NCI-H1436 treated with DMSO at 0.1 percent for 48 hours (cell line): ENCODE data around the gene MRPL55.

Experiments used
- DNase-seq: peaks from one replicate; lab custom pipeline; 2025; lab: John Stamatoyannopoulos, UW

Gene MRPL55

DNA sequence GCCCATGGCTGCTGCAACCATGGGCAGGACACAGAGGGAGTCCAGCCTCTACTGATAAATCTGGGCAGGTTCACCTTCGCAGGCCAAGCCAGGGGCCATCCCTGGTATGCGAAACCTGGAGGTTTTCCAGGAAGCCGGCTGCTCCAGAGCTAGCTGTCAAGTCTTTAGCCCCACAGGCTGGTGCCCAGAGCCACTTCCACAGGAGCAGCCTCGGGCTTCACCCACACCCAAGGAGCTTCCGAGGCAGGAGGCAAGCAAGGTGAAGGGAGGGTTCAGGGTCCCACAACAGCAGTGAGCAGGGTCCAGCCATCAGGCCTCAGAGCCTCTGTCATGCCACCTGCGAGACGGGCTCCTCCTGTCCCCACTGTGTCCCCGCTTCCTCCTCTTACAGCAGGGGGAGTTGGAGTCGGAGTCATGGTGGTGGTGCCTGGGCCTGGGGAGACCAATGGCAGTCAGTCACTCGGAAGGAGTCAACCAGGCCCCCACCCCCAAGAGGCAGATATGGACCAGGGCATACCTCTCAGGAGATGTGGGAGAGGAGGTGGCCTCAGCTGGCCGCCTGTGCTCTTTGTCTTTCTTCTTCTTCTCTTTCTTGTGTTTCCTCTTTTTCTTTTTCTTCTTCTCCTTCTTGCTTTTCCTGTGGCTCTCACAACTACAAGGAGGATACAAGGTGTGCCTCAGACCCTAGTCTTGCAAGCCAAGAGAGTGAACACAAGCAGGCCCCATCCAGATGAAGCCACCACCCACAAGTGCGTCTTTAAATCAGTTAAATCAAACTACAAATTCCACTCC, 8.1 kb downstream of the MRPL55 start:
- no peak for DNase-seq

- no peak for DNase-seq
Measured at GRCh38 chr1:228099331-228099732, 9.8 kb downstream of the MRPL55 start.

DNA sequence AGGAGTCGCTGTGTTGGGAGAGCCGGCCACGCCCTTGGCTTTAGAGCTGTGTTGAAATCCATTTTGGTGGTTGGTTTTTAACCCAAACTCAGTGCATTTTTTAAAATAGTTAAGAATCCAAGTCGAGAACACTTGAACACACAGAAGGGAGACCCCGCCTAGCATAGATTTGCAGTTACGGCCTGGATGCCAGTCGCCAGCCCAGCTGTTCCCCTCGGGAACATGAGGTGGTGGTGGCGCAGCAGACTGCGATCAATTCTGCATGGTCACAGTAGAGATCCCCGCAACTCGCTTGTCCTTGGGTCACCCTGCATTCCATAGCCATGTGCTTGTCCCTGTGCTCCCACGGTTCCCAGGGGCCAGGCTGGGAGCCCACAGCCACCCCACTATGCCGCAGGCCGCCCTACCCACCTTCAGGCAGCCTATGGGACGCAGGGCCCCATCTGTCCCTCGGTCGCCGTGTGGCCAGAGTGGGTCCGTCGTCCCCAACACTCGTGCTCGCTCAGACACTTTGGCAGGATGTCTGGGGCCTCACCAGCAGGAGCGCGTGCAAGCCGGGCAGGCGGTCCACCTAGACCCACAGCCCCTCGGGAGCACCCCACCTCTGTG, 10.7 kb downstream of the MRPL55 start:
- no peak for DNase-seq

DNA sequence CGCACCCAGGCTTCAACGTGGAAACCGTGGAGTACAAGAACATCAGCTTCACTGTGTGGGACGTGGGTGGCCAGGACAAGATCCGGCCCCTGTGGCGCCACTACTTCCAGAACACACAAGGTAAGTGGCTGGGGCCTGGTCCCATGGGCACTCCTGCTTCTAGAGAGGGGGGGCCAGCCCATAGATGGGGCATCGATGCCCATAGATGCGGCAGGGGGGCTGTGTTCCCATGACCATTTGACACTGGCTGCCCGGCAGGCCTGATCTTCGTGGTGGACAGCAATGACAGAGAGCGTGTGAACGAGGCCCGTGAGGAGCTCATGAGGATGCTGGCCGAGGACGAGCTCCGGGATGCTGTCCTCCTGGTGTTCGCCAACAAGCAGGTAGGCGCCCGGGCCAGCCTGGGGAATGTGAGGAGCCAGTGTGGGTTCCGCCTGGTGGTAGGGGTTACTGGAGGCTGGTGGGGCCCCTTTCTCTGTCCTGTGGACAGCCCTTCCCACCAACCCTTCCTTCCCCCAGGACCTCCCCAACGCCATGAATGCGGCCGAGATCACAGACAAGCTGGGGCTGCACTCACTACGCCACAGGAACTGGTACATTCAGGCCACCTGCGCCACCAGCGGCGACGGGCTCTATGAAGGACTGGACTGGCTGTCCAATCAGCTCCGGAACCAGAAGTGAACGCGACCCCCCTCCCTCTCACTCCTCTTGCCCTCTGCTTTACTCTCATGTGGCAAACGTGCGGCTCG, 11.6 kb downstream of the MRPL55 start:
- DNase-seq = no peak

DNA sequence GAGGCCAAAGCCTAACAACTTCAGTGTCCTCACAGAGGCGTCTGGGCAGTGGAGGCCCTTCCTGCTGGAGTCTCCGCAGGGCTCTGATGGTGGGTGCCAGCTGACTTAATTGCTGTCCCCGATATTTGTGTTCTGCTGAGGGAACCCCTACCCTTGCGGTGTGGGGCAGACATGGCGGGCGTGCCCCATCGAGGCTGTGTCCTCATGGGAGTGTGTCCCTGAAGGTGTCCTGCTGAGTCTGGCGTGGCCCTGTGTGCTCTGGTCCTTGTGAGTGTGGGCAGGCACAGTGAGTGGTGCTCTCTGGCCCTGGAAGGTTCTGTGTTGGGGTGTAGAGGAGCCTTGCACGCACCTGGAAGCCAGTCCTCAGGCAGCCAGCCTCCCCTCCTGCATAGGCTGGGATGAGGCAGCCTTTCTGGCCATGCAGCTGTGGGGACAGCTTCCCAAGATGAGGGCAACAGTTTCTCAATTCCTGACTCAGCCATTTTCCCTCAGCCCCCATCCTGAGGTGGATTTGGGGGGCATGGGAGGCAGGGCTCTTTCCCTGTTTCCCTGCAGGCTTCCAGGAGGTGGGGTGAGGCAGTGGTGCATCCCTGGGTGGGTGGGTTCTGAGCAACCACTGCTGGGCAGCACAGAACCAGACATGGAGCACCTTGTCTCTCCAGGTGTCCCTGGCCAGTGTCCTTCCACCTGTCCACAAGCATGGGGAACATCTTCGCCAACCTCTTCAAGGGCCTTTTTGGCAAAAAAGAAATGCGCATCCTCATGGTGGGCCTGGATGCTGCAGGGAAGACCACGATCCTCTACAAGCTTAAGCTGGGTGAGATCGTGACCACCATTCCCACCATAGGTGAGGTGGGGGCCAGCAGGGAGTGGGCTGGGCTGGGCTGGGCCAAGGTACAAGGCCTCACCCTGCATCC, 12.4 kb downstream of the MRPL55 start:
- DNase-seq = no peak

DNA sequence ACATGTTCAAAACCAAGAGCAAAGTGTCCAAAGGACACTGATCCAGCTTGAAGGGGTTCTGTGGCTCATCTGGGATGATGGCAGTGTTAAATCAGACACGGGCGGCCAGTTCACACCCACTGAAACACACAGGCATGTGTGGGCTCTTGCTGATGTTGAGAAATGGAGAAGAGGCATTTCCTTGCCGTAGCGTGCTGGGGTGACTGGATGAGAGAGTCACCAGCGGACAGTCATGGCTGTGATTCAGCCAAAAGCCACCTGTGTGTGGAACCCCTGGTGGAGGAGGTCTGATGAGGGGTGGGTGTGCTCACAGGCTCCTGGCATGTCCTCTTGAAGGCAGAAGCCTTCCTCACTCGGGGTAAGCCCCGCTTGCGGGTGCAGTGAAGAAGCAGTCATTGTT, 13.2 kb downstream of the MRPL55 start:
- DNase-seq = no peak

GRCh38 chr1:228095161-228095560, 13.9 kb downstream of the MRPL55 start:
- no peak for DNase-seq

DNA sequence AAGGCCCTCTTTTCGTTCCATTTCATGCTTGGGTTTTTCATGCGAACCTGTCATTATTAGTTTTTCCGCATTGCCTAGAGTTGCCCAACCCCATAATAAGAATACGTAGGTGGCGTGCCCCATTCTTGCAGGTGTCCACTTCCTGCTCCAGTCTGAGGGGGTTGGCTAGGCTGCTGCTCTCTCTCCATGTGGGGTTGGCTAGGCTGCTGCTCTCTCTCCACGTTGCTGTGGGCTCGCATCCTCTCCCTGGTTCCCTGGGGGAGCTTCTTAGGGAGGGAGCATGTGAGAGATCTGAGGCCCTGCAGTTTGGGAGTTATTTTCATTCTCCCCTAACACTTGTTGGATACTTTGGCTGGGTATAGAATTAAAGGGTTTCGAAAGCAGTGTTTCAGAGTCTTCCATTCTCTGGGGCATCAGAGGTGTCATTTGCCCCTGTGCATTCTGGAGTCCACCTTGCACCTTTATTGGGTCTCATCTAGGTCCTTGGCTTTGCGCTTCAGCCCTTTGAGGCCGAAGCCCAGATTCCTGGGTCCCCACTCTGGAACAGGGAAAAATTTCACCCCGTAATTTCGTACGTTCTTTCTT, 14.6 kb downstream of the MRPL55 start:
- DNase-seq = no peak

- no peak for DNase-seq
Measured at GRCh38 chr1:228093050-228093906, 15.8 kb downstream of the MRPL55 start.

DNA sequence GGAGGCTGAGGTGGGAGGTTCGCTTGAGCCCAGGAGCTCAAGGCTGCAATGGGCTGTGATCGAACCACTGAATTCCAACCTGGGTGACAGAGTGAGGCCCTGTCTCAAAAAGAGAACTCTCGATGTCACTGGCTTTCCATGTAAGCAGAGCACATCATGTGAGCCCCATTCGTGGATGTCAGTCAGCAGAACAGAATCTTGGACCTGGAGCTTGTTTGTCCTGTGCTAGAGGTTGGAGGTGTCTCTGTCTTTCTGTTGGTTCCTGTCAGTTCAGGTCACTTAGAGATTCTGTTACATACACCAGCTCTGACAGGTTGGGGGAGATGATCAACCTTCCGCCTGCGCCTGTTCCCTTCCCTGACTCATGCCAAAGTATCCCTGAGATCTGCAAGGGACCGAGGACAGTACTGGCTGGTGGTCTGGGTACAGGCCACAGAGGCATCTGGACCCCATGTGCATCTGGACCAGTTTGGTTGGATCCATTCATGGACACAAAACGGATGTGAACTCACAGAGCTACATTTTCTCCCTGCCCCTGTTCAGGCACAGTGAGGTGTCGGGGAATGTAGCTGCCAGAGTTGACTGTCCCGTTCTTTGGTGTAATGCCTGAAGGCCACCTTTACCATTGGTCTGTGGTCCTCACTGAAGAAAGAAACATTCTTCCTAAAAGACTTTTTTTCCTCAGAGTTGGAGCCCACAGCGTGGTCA, 16.6 kb downstream of the MRPL55 start:
- DNase-seq = no peak

- no peak for DNase-seq
Measured at GRCh38 chr1:228091084-228091483, 18.0 kb downstream of the MRPL55 start.

DNA sequence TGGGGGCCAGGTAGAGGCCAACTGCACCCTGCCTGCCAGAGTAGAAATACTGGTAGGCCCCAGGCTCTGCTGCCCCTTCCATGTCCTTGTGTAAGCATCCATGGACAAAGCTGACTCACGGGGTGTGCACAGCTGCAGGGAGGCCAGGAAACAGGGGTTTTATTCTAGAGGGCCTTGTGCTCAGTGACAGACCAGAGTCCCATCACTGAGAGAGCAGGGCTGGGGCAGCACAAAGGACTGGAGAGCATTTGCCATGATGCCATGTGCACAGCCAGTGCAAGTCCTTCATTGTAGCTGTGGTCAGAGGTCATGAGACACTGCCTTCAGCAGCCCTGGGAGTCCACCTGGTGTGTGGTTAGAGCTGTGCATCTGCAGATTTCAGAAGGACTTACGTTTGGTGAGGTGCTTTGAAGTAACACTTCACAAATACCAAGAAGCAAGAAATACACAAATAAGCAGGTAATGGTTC, 18.5 kb downstream of the MRPL55 start:
- DNase-seq = no peak

GRCh38 chr1:228089519-228090380, 19.3 kb downstream of the MRPL55 start:
- DNase-seq = no peak

DNA sequence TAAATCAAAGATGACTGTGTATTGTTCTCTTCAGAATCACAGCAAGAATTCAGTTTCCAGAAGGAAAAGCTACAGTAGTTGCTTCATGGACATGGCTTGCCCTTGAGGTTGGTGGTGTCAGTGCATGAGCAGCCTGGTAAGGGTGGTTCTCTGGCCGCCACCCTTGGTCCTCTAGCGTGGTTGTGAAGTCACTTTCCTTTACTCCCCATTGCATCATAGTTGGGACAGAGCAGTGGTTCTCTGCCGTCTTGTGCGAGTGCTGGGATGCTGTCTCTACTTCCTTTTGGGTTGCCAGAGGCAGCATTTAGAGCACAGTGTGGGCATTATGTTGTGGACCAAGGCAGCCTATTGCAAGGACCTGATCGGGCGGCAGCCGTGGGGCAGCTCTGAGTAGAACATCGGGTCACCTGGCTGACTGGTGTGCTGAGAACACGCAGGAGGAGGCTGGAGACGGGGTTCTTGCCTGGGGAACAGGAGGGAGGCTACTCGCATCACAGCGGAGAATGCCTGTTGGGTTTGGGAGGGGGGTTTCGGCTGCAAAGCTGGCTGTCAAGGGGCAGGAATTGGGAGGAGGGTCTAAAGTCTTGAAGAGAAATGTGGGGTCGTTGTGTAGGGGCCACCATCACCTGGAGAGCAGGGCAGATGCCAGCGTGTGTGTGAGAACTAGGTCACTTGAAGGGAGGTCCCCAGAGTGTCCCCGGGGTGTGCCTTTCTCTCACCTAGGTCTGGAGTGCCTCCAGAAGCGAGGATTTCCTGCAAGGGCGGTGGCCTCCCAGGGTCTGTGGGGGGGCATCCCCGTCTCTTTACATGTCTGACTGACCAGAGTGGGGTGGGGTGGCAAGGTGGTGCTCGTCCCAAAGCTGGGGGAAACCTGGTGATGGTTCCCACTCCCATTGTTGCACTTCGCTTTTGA, 20.3 kb downstream of the MRPL55 start:
- no peak for DNase-seq

DNA sequence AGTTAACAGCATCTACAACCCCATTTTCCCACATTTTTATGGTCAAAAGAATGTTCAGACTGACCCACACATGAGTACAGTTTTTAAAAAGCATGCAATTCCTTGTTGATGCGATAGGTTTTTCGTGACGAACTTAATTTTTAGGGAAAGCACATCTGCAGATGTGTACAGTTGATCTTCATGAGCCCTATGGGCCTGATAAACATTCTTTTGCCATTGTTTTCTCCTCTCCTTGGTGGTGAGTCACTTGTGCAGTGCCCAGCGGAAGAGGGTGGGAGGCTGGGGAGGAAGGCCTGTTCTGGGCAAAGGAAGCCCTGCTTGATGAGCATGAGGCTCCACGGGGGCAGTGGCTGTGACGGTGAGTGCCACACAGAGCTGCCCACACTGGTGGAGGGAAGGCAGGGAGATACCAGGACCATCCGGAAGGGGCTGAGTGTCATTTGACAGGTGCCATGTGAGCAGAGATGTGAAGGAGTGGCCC, 21.3 kb downstream of the MRPL55 start:
- DNase-seq = no peak

- DNase-seq = no peak
Measured at GRCh38 chr1:228085287-228085951, 23.7 kb downstream of the MRPL55 start.

DNA sequence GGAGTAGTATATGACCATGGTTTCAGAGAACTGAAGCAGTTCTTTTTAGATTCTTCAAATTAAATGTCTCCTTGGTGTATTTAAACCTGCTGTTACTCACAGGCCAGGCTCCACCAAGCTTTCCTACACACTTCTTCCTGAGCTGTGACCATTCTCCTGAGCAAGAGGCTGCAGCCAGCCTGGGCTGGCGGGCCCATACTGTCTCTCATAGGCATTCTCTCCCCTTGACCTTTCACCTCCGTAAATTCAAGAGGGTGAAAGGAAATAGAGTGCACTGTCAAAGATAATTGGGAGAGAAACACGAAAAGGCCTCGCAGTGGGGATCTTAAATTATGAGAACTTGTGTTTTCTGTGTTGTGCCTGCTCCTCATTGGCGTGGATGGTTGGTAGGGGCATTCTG, 24.3 kb downstream of the MRPL55 start:
- DNase-seq = no peak
